Thyroid gland (tissue), 4 donors: ENCODE data around the gene PRDM7.

Experiments
- CTCF ChIP-seq, 6 experiments: fragments of 200-600 bp in 3 of 6; fragments of 450-650 bp in 3 of 6; sonication (generic) in 3 of 6; IDR thresholded peaks; one replicate each; pipeline ENCODE4 v1.5.1; 2016 to 2019; ENCODE audit warnings: antibody characterized with exemption in 6 of 6, mild to moderate bottlenecking in 2 of 6, inconsistent platforms in 1 of 6, moderate library complexity in 1 of 6
- POLR2A ChIP-seq, 2 donors: fragments of 450-650 bp; IDR thresholded peaks; one replicate each; pipeline ENCODE4 v1.6.1; 2017; ENCODE audit warnings: antibody characterized with exemption in 2 of 2, mild to moderate bottlenecking in 2 of 2, moderate library complexity in 1 of 2

- no peak for TF ChIP-seq CTCF (IDR thresholded peaks at IDR 0.05)
- TF ChIP-seq POLR2A (IDR thresholded peaks at IDR 0.05): no peak
These were observed 6.0 kb upstream of the PRDM7 start for GRCh38 chr16:90083139-90083538.
